ENCODE results near the gene DHX9.
"Not testable (repeated sequence)": the region's sequence is repeated elsewhere in the genome, so short reads cannot be mapped to it uniquely, and the experiment has no call there.

The DHX9 gene

DNA sequence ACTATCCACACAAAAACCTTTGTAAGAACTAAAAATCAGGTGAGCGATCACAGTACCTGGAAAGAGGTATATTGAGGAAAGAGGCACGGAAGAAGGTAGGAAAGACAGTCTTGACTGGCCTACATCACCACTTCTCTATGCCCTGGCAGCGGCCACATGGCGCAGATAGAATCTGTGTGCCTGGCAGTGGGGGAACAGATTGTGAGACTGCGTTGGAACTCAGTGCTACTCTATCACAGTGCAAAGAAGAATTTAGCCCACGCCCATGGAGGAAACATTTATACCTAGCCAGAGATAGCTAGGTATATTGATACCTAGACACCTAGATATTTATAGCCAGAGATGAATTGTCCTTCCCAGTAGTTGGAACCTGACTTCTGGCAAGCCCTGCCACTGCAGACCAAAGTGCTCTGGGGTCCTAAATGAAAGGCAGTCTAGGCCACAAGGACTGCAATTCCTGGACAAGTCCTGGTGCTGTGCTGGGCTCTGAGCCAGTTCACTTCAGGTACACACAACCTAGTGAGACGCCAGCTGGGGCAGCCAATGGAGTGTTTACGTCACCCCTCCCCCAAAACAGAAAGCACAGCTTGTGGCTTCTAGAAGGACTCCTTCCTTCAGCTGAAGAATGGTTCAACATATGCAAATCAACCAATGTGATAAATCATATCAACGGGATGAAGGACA, 51.9 kb downstream of the DHX9 start:
- Histone ChIP-seq H3K36me3 (ENCODE audit: control insufficient read depth in 1 of 2, insufficient read depth in 2 of 2, low read length in 2 of 2) (peaks cover 6 to 19% of the 10 kb centered on the region in 2 experiments), H3K79me2 (ENCODE audit: control insufficient read depth, insufficient read depth, low read length, poor library complexity) (no peaks in the 10 kb centered on the region), H2AFZ (ENCODE audit: insufficient read depth, low read length, poor library complexity) (no peak overlapping the region), H3K9me3 (ENCODE audit: insufficient read depth, low read depth, low read length) (no peaks in the 10 kb centered on the region), H3K27ac (ENCODE audit: low read depth, low read length) (no peak overlapping the region), H3K4me1 (ENCODE audit: control insufficient read depth in 1 of 2, insufficient read depth in 2 of 2, low read length in 2 of 2) (no peaks in the 10 kb centered on the region), H4K8ac (ENCODE audit: low read depth, low read length) (no peak overlapping the region), H3K9ac (ENCODE audit: low read length) (no peak overlapping the region), H3K27me3 (ENCODE audit: insufficient read depth, low read length) (no peaks in the 10 kb centered on the region), H3K23ac (ENCODE audit: low read length) (no peak overlapping the region), H3K18ac (ENCODE audit: low read length) (no peak overlapping the region), H3K79me1 (ENCODE audit: low read length) (no peaks in the 10 kb centered on the region), H4K12ac (ENCODE audit: low read depth, low read length) (no peak overlapping the region), H4K91ac (ENCODE audit: low read depth, low read length) (no peak overlapping the region), H3K14ac (ENCODE audit: low read length) (no peak overlapping the region), H3K4me3 (ENCODE audit: low read depth, low read length) (no peak overlapping the region), H2BK12ac (ENCODE audit: low read length) (no peak overlapping the region), H3K4me2 (ENCODE audit: low read length) (no peak overlapping the region), H3K4ac (ENCODE audit: low read depth, low read length) (no peak overlapping the region), H2BK120ac (ENCODE audit: insufficient read depth, low read length, poor library complexity) (no peak overlapping the region), H2BK5ac (ENCODE audit: low read depth, low read length, poor library complexity) (no peak overlapping the region), H2AK5ac (ENCODE audit: low read length) (no peak overlapping the region)
- no peak for DNase-seq
- no CpG with 5 or more reads among the region's 9 CpGs for WGBS (ENCODE audit: extremely low coverage, insufficient coverage, insufficient read length)

DNA sequence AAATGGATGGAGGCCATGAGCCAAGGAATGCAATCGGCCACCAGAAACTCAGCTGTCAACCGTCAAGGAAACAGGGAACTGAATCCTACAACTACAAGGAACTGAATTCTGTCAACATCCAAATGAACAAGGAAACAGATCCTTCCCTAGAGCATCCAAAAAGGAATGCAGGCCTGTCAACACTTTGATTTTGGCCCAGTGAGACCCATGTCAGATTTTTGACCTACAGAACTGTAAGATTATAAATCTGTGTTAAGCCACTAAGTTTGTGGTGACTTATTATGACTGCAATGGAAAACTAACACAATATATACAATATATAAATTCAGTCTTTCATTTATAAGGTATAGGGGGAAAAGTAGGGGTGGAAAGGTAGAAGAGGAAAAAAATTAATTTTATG, 58.5 kb downstream of the DHX9 start:
- Histone ChIP-seq H3K9ac (ENCODE audit: low read length) (no peak overlapping the region), H3K18ac (ENCODE audit: low read length) (no peak overlapping the region), H2BK12ac (ENCODE audit: low read length) (no peak overlapping the region), H3K79me1 (ENCODE audit: low read length) (no peaks in the 10 kb centered on the region), H4K91ac (ENCODE audit: low read depth, low read length) (no peak overlapping the region), H2AFZ (ENCODE audit: insufficient read depth, low read length, poor library complexity) (no peak overlapping the region), H3K4me2 (ENCODE audit: low read length) (no peak overlapping the region), H3K27me3 (ENCODE audit: insufficient read depth, low read length) (no peaks in the 10 kb centered on the region), H3K23ac (ENCODE audit: low read length) (no peak overlapping the region), H3K4me1 (ENCODE audit: control insufficient read depth in 1 of 2, insufficient read depth in 2 of 2, low read length in 2 of 2) (no peaks in the 10 kb centered on the region), H3K27ac (ENCODE audit: low read depth, low read length) (no peak overlapping the region), H4K8ac (ENCODE audit: low read depth, low read length) (no peak overlapping the region), H2AK5ac (ENCODE audit: low read length) (no peak overlapping the region), H3K4me3 (ENCODE audit: low read depth, low read length) (no peak overlapping the region), H4K12ac (ENCODE audit: low read depth, low read length) (no peak overlapping the region), H3K4ac (ENCODE audit: low read depth, low read length) (no peak overlapping the region), H2BK5ac (ENCODE audit: low read depth, low read length, poor library complexity) (no peak overlapping the region), H3K79me2 (ENCODE audit: control insufficient read depth, insufficient read depth, low read length, poor library complexity) (no peaks in the 10 kb centered on the region), H2BK120ac (ENCODE audit: insufficient read depth, low read length, poor library complexity) (no peak overlapping the region), H3K36me3 (ENCODE audit: control insufficient read depth in 1 of 2, insufficient read depth in 2 of 2, low read length in 2 of 2) (no peaks in the 10 kb centered on the region), H3K14ac (ENCODE audit: low read length) (no peak overlapping the region), H3K9me3 (ENCODE audit: insufficient read depth, low read depth, low read length) (no peaks in the 10 kb centered on the region)
- no peak for DNase-seq
- WGBS (ENCODE audit: extremely low coverage, insufficient coverage, insufficient read length), result no CpG with 5 or more reads among the region's 2 CpGs

DNA sequence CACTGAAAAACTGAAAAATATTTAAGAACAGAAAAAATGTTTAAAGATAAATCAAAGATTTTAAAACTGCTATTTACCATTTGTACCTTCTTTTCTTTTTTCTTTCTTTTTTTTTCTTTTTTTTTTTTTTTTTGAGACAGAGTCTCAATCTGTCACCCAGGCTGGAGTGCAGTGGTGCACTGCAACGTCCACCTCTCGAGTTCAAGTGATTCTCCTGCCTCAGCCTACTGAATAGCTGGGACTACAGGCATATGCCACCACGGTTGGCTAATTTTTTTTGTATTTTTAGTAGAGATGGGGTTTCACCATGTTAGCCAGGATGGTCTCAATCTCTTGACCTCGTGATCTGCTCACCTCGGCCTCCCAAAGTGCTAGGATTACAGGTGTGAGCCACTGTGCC, 62.8 kb downstream of the DHX9 start:
- H3K79me1 ChIP-seq (ENCODE audit: low read length); H3K4me2 ChIP-seq (ENCODE audit: low read length); H3K9ac ChIP-seq (ENCODE audit: low read length); H2BK5ac ChIP-seq (ENCODE audit: low read depth, low read length, poor library complexity); H3K36me3 ChIP-seq (ENCODE audit: control insufficient read depth in 1 of 2, insufficient read depth in 2 of 2, low read length in 2 of 2); H3K27me3 ChIP-seq (ENCODE audit: insufficient read depth, low read length); H4K12ac ChIP-seq (ENCODE audit: low read depth, low read length); H3K4me1 ChIP-seq (ENCODE audit: control insufficient read depth in 1 of 2, insufficient read depth in 2 of 2, low read length in 2 of 2); H3K18ac ChIP-seq (ENCODE audit: low read length); H3K9me3 ChIP-seq (ENCODE audit: insufficient read depth, low read depth, low read length); H4K91ac ChIP-seq (ENCODE audit: low read depth, low read length); H3K4me3 ChIP-seq (ENCODE audit: low read depth, low read length); H3K79me2 ChIP-seq (ENCODE audit: control insufficient read depth, insufficient read depth, low read length, poor library complexity); H3K23ac ChIP-seq (ENCODE audit: low read length); H3K14ac ChIP-seq (ENCODE audit: low read length); H2BK12ac ChIP-seq (ENCODE audit: low read length); H2AFZ ChIP-seq (ENCODE audit: insufficient read depth, low read length, poor library complexity); H3K27ac ChIP-seq (ENCODE audit: low read depth, low read length); H4K8ac ChIP-seq (ENCODE audit: low read depth, low read length); H2AK5ac ChIP-seq (ENCODE audit: low read length); H3K4ac ChIP-seq (ENCODE audit: low read depth, low read length); DNase-seq; H2BK120ac ChIP-seq (ENCODE audit: insufficient read depth, low read length, poor library complexity): not testable (repeated sequence)
- WGBS (ENCODE audit: extremely low coverage, insufficient coverage, insufficient read length), result no CpG with 5 or more reads among the region's 5 CpGs

DNA sequence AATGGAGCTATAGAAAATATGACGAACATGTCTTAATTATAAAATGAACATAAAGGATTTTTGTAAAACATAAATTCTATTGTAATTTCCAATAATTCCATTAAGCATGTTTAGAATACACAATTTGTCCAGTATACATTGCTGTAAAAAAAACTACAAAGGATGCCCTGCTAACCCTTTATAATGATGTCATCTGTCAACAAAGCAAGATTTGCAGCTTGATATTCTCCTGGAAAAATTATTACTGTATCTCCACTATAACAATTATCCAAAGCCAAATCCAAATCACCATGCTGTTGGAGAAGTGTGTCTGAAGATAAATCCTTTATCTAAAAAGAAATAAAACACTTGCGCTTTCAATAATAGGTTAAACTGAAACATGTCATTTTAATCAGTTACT, 66.2 kb downstream of the DHX9 start:
- Histone ChIP-seq H2BK12ac (ENCODE audit: low read length) (no peak overlapping the region), H3K36me3 (ENCODE audit: control insufficient read depth in 1 of 2, insufficient read depth in 2 of 2, low read length in 2 of 2) (no peaks in the 10 kb centered on the region), H2BK5ac (ENCODE audit: low read depth, low read length, poor library complexity) (no peak overlapping the region), H3K27me3 (ENCODE audit: insufficient read depth, low read length) (no peaks in the 10 kb centered on the region), H4K91ac (ENCODE audit: low read depth, low read length) (no peak overlapping the region), H2AFZ (ENCODE audit: insufficient read depth, low read length, poor library complexity) (no peak overlapping the region), H3K4me3 (ENCODE audit: low read depth, low read length) (no peak overlapping the region), H4K8ac (ENCODE audit: low read depth, low read length) (no peak overlapping the region), H3K18ac (ENCODE audit: low read length) (no peak overlapping the region), H3K27ac (ENCODE audit: low read depth, low read length) (no peak overlapping the region), H3K4ac (ENCODE audit: low read depth, low read length) (no peak overlapping the region), H3K9ac (ENCODE audit: low read length) (no peak overlapping the region), H3K4me1 (ENCODE audit: control insufficient read depth in 1 of 2, insufficient read depth in 2 of 2, low read length in 2 of 2) (no peaks in the 10 kb centered on the region), H3K23ac (ENCODE audit: low read length) (no peak overlapping the region), H2BK120ac (ENCODE audit: insufficient read depth, low read length, poor library complexity) (no peak overlapping the region), H4K12ac (ENCODE audit: low read depth, low read length) (no peak overlapping the region), H3K79me2 (ENCODE audit: control insufficient read depth, insufficient read depth, low read length, poor library complexity) (no peaks in the 10 kb centered on the region), H3K79me1 (ENCODE audit: low read length) (no peaks in the 10 kb centered on the region), H2AK5ac (ENCODE audit: low read length) (no peak overlapping the region), H3K4me2 (ENCODE audit: low read length) (no peak overlapping the region), H3K9me3 (ENCODE audit: insufficient read depth, low read depth, low read length) (no peaks in the 10 kb centered on the region), H3K14ac (ENCODE audit: low read length) (no peak overlapping the region)
- no peak for DNase-seq
- WGBS (ENCODE audit: extremely low coverage, insufficient coverage, insufficient read length), result no CpG with 5 or more reads among the region's 2 CpGs
